ENCODE results near the gene ABHD12.

Gene ABHD12

DNA sequence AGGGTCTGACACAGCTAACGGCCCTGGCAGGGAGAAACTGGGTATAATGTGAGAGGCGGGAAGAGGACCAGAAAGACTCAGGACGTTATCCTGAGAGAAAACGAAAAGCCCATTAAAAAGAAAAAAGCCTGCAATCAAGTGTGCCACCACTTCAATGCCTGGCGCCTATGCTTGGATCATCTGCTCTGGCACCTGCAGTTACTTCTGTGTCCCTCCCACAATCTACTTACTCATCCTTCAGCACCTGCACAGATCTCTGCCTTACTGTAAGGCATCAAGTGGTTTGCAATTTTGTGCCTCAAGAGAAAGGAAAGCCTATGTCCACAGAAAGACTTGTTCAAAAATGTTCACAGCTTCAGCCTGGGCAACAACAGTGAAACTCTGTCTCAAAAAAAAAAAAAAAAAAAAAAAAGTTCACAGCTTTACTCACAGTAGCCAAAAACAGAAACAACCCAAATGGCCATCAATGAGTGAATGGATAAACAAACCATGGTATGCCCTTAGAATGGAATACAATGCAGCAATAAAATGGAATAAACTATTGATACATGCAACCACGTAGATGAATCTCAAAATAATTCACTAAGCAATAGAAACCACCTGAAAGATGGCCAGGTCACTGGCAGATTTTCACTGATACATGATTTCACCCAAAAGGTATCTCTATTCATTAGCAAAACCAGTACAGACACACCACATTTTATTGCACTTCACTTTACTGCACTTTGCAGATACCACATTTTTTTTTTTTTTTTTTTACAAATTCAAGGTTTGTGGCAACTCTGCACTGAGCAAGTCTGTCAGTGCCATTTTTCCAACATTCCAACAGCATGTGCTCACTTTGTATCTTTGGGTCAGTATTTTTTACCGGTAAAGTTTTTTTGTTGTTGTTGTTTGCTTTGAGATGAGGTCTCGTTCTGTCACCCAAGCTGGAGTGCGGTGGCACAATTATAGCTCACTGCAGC, 48.6 kb downstream of the ABHD12 start:
- H3K36me3 ChIP-seq (ENCODE audit: insufficient read depth, low read length) = peaks cover 26% of the 10 kb centered on the region
- no peaks in the 10 kb centered on the region for H3K27me3 ChIP-seq (ENCODE audit: insufficient read depth, low read length, poor library complexity)
- DNase-seq (no peak), ATAC-seq (ENCODE audit: insufficient read depth, low read depth) (peak; percentile 49; the same call in 2 of the 3 replicates)
- H4K20me1 ChIP-seq (ENCODE audit: insufficient read depth, low read length) = peaks cover 56% of the 10 kb centered on the region
- TF ChIP-seq, protein P1, sequence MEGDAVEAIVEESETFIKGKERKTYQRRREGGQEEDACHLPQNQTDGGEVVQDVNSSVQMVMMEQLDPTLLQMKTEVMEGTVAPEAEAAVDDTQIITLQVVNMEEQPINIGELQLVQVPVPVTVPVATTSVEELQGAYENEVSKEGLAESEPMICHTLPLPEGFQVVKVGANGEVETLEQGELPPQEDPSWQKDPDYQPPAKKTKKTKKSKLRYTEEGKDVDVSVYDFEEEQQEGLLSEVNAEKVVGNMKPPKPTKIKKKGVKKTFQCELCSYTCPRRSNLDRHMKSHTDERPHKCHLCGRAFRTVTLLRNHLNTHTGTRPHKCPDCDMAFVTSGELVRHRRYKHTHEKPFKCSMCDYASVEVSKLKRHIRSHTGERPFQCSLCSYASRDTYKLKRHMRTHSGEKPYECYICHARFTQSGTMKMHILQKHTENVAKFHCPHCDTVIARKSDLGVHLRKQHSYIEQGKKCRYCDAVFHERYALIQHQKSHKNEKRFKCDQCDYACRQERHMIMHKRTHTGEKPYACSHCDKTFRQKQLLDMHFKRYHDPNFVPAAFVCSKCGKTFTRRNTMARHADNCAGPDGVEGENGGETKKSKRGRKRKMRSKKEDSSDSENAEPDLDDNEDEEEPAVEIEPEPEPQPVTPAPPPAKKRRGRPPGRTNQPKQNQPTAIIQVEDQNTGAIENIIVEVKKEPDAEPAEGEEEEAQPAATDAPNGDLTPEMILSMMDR (IDR thresholded peaks at IDR 0.05; ENCODE audit: borderline replicate concordance, extremely low read depth, low read length, poor library complexity, severe bottlenecking) = no peak
- no peak for TF ChIP-seq EZH2 (IDR thresholded peaks at IDR 0.05; ENCODE audit: borderline replicate concordance, low read depth, low read length, severe bottlenecking)
- no peak overlapping the region for H3K4me2 ChIP-seq (ENCODE audit: insufficient read depth, low read length)
- H3K9ac ChIP-seq (ENCODE audit: low read depth, low read length) = no peak overlapping the region
- no peak overlapping the region for H2AFZ ChIP-seq (ENCODE audit: low read depth, low read length)
- peak overlapping the region; percentile 34; the same call in 1 of the 2 replicates for H3K27ac ChIP-seq (ENCODE audit: low read length)
- H3K4me1 ChIP-seq (ENCODE audit: insufficient read depth, low read length) = peaks cover 4% of the 10 kb centered on the region; the same call in 1 of the 2 replicates
- no peak overlapping the region for H3K4me3 ChIP-seq (ENCODE audit: low read depth in 1 of 2, low read length in 2 of 2)
- H3K79me2 ChIP-seq (ENCODE audit: insufficient read depth, low read length) = peaks cover 98% of the 10 kb centered on the region
- no peaks in the 10 kb centered on the region for H3K9me3 ChIP-seq (ENCODE audit: insufficient read depth, low read length, severe bottlenecking)

DNA sequence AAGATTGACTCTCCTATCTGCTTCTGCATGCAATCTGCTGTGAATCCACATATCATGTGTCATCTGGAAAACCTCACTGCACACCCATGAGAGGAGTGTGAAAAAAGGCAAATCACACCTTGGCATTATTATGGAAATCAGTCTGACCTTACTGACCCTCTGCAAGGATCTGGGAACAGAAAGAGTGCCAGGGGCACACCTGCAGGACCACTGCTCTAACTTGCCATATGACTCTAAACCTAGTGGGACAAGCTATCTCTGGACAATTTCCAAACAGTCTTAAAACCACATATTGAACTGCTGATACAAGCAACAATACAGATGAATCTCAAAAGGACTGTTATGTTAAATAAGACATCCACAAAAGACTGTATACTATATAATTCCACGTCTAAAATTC, 50.3 kb downstream of the ABHD12 start:
- TF ChIP-seq, protein P1 (IDR thresholded peaks at IDR 0.05; ENCODE audit: borderline replicate concordance, extremely low read depth, low read length, poor library complexity, severe bottlenecking) = no peak
- TF ChIP-seq EZH2 (IDR thresholded peaks at IDR 0.05; ENCODE audit: borderline replicate concordance, low read depth, low read length, severe bottlenecking) = no peak
- Histone ChIP-seq H2AFZ (ENCODE audit: low read depth, low read length) (no peak overlapping the region), H3K4me3 (ENCODE audit: low read depth in 1 of 2, low read length in 2 of 2) (no peak overlapping the region), H3K9ac (ENCODE audit: low read depth, low read length) (no peak overlapping the region), H3K27ac (ENCODE audit: low read length) (no peak overlapping the region), H3K27me3 (ENCODE audit: insufficient read depth, low read length, poor library complexity) (no peaks in the 10 kb centered on the region), H3K79me2 (ENCODE audit: insufficient read depth, low read length) (peaks cover 95% of the 10 kb centered on the region), H3K36me3 (ENCODE audit: insufficient read depth, low read length) (peaks cover 38% of the 10 kb centered on the region), H3K4me1 (ENCODE audit: insufficient read depth, low read length) (peaks cover 4% of the 10 kb centered on the region; the same call in 1 of the 2 replicates), H4K20me1 (ENCODE audit: insufficient read depth, low read length) (peaks cover 48% of the 10 kb centered on the region), H3K9me3 (ENCODE audit: insufficient read depth, low read length, severe bottlenecking) (no peaks in the 10 kb centered on the region), H3K4me2 (ENCODE audit: insufficient read depth, low read length) (no peak overlapping the region)
- DNase-seq (no peak), ATAC-seq (ENCODE audit: insufficient read depth, low read depth) (no peak)

DNA sequence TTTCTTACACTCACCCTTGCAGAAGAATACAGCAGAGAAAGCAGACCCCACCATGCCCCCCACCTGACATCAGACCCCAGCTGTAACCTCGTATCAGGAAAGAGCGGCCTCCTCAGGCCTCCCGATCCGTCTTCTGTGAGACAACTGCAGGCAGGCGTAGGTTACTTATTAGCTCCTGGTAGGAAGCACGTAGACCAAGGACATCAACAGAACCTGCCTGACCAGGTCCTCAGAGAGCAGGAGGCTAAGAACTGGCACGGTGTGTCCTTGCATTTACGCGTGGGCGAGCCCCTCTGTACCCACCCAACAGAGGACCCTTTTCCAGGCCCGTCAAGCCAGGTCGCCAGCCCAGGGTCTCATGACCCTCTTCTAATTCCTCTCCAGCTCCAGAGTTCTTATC, 51.0 kb downstream of the ABHD12 start:
- DNase-seq = no peak
- Histone ChIP-seq H3K4me2 (ENCODE audit: insufficient read depth, low read length) (no peak overlapping the region), H3K4me1 (ENCODE audit: insufficient read depth, low read length) (peaks cover 4% of the 10 kb centered on the region; the same call in 1 of the 2 replicates), H3K79me2 (ENCODE audit: insufficient read depth, low read length) (peaks cover 87% of the 10 kb centered on the region), H3K9ac (ENCODE audit: low read depth, low read length) (no peak overlapping the region), H3K9me3 (ENCODE audit: insufficient read depth, low read length, severe bottlenecking) (no peaks in the 10 kb centered on the region), H3K4me3 (ENCODE audit: low read depth in 1 of 2, low read length in 2 of 2) (no peak overlapping the region), H4K20me1 (ENCODE audit: insufficient read depth, low read length) (peaks cover 48% of the 10 kb centered on the region), H2AFZ (ENCODE audit: low read depth, low read length) (no peak overlapping the region), H3K27ac (ENCODE audit: low read length) (no peak overlapping the region), H3K27me3 (ENCODE audit: insufficient read depth, low read length, poor library complexity) (no peaks in the 10 kb centered on the region), H3K36me3 (ENCODE audit: insufficient read depth, low read length) (peaks cover 38% of the 10 kb centered on the region)
- no peak for TF ChIP-seq EZH2 (IDR thresholded peaks at IDR 0.05; ENCODE audit: borderline replicate concordance, low read depth, low read length, severe bottlenecking)
- TF ChIP-seq, protein P1 (IDR thresholded peaks at IDR 0.05; ENCODE audit: borderline replicate concordance, extremely low read depth, low read length, poor library complexity, severe bottlenecking) = no peak
- no peak for ATAC-seq (ENCODE audit: insufficient read depth, low read depth)

Measured in DND-41 (cell line).